HL-60 (cell line): Measurements from ENCODE around the gene RPS3.

Experiments used
- GABPA ChIP-seq: IDR thresholded peaks from 2 replicates; pipeline ENCODE4 v1.6.1; 2012; ENCODE audit warnings: low read depth
- POLR2AphosphoS5 ChIP-seq: IDR thresholded peaks from 2 replicates; pipeline ENCODE4 v1.6.1; 2012; ENCODE audit warnings: low read depth
- TF ChIP-seq, protein P1 (sequence below): IDR thresholded peaks from one replicate; pipeline ENCODE4 v1.5.1; 2011; ENCODE audit warnings: low read length, control low read depth, inconsistent platforms; ENCODE audit not compliant: insufficient read depth
- TF ChIP-seq, protein P2 (sequence below): IDR thresholded peaks from 2 replicates; pipeline ENCODE4 v1.6.1; 2012; ENCODE audit warnings: low read depth; ENCODE audit not compliant: insufficient replicate concordance

DNA sequence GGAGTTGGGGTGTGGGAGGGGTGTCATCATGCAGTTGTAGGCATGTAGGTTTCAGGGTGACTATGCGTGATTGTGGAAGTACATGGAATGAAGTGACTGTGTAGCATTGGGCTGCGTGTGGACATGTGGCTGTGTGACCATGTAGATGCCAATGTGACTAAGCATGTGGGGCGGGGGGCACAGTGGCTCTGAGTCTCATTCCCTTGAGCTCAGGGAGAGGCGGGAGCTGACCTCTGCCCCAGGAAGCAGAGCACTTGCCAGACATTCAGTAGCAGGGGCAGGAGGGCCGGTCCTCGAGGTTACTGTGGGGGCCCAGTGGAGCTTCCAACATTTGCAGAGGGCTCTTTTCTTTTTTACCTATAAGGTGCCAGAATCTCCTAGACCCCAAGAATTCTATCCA, 34.1 kb downstream of the RPS3 start:
- TF ChIP-seq, protein P1, sequence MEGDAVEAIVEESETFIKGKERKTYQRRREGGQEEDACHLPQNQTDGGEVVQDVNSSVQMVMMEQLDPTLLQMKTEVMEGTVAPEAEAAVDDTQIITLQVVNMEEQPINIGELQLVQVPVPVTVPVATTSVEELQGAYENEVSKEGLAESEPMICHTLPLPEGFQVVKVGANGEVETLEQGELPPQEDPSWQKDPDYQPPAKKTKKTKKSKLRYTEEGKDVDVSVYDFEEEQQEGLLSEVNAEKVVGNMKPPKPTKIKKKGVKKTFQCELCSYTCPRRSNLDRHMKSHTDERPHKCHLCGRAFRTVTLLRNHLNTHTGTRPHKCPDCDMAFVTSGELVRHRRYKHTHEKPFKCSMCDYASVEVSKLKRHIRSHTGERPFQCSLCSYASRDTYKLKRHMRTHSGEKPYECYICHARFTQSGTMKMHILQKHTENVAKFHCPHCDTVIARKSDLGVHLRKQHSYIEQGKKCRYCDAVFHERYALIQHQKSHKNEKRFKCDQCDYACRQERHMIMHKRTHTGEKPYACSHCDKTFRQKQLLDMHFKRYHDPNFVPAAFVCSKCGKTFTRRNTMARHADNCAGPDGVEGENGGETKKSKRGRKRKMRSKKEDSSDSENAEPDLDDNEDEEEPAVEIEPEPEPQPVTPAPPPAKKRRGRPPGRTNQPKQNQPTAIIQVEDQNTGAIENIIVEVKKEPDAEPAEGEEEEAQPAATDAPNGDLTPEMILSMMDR: no peak
- TF ChIP-seq POLR2AphosphoS5: no peak
- TF ChIP-seq, protein P2, sequence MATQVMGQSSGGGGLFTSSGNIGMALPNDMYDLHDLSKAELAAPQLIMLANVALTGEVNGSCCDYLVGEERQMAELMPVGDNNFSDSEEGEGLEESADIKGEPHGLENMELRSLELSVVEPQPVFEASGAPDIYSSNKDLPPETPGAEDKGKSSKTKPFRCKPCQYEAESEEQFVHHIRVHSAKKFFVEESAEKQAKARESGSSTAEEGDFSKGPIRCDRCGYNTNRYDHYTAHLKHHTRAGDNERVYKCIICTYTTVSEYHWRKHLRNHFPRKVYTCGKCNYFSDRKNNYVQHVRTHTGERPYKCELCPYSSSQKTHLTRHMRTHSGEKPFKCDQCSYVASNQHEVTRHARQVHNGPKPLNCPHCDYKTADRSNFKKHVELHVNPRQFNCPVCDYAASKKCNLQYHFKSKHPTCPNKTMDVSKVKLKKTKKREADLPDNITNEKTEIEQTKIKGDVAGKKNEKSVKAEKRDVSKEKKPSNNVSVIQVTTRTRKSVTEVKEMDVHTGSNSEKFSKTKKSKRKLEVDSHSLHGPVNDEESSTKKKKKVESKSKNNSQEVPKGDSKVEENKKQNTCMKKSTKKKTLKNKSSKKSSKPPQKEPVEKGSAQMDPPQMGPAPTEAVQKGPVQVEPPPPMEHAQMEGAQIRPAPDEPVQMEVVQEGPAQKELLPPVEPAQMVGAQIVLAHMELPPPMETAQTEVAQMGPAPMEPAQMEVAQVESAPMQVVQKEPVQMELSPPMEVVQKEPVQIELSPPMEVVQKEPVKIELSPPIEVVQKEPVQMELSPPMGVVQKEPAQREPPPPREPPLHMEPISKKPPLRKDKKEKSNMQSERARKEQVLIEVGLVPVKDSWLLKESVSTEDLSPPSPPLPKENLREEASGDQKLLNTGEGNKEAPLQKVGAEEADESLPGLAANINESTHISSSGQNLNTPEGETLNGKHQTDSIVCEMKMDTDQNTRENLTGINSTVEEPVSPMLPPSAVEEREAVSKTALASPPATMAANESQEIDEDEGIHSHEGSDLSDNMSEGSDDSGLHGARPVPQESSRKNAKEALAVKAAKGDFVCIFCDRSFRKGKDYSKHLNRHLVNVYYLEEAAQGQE: no peak
- no peak for TF ChIP-seq GABPA
